HTR-8/SVneo (cell line): ENCODE measurements around the gene FTH1.
"Not testable (repeated sequence)": the region's sequence is repeated elsewhere in the genome, so short reads cannot be mapped to it uniquely, and the experiment has no call there.

Experiments
- DNase-seq: peaks from one replicate; pipeline ENCODE4 v3.0.0; 2011; ENCODE audit warnings: low spot score, mixed read lengths; ENCODE audit not compliant: insufficient read length
- FAIRE-seq: peaks from 2 replicates; lab custom pipeline; 2011; peaks lifted over from hg19 to GRCh38; lab: Jason Lieb, UNC

Gene FTH1

GRCh38 chr11:61967116-61967923 lies at the start of gene FTH1:
TSS of gene FTH1 (minus strand) at chr11:61967634. CDS start at chr11:61967425, 209 bp downstream.
- FAIRE-seq (no peak), DNase-seq (peak; percentile 80)

- DNase-seq: no peak
- no peak for FAIRE-seq
Observed at GRCh38 chr11:62015615-62016014, 48.2 kb upstream of the FTH1 start.

GRCh38 chr11:62013537-62014476 lies 46.4 kb upstream of the FTH1 start:
- FAIRE-seq (no peak), DNase-seq (no peak)

- no peak for FAIRE-seq
- no peak for DNase-seq
Observed at GRCh38 chr11:62012832-62013461, 45.5 kb upstream of the FTH1 start.

GRCh38 chr11:62012451-62012831 lies 45.0 kb upstream of the FTH1 start:
- FAIRE-seq (no peak), DNase-seq (peak; percentile 40)

GRCh38 chr11:62011881-62012280 lies 44.4 kb upstream of the FTH1 start:
- DNase-seq: no peak
- FAIRE-seq: no peak

GRCh38 chr11:62010935-62011528 lies 43.6 kb upstream of the FTH1 start:
- DNase-seq (no peak), FAIRE-seq (no peak)

GRCh38 chr11:62008193-62008592 lies 40.8 kb upstream of the FTH1 start:
- no peak for DNase-seq
- no peak for FAIRE-seq

- DNase-seq (peak; percentile 50), FAIRE-seq (no peak)
Observed at GRCh38 chr11:62004473-62004872, 37.0 kb upstream of the FTH1 start.

GRCh38 chr11:62002283-62002682 lies 34.8 kb upstream of the FTH1 start:
- not testable (repeated sequence) for FAIRE-seq, DNase-seq

GRCh38 chr11:62001450-62002191 lies 34.2 kb upstream of the FTH1 start:
- DNase-seq (no peak), FAIRE-seq (no peak)

GRCh38 chr11:62000539-62001446 lies 33.4 kb upstream of the FTH1 start:
- FAIRE-seq (no peak), DNase-seq (no peak)

GRCh38 chr11:61999141-61999975 lies 31.9 kb upstream of the FTH1 start:
- DNase-seq (no peak), FAIRE-seq (no peak)

- no peak for FAIRE-seq
- DNase-seq: no peak
Observed at GRCh38 chr11:61996933-61997332, 29.5 kb upstream of the FTH1 start.

- FAIRE-seq (no peak), DNase-seq (no peak)
Observed at GRCh38 chr11:61994981-61995380, 27.5 kb upstream of the FTH1 start.

GRCh38 chr11:61985869-61986268 lies 18.4 kb upstream of the FTH1 start:
- FAIRE-seq: no peak
- no peak for DNase-seq

- DNase-seq (no peak), FAIRE-seq (no peak)
Observed at GRCh38 chr11:61983419-61983818, 16.0 kb upstream of the FTH1 start.
